ENCODE measurements around the gene GPR87. TPM values are rescaled to one million over a fixed set of nuclear protein-coding genes. Genes with fewer than 3 reads are reported as not detected.

Gene GPR87
- total RNA-seq, 1 donor from 2014 or later, result 16.7 TPM

- Histone ChIP-seq H3K4me3 (ENCODE audit: low read depth, low read length) (no peak overlapping the region), H3K36me3 (ENCODE audit: control insufficient read depth, insufficient read depth, low read length) (no peaks in the 10 kb centered on the region), H3K27me3 (ENCODE audit: control insufficient read depth, insufficient read depth, low read length) (no peaks in the 10 kb centered on the region)
- no peak for TF ChIP-seq CTCF (IDR thresholded peaks at IDR 0.05; ENCODE audit: insufficient read depth, low read length, poor library complexity, severe bottlenecking)
- DNase-seq (ENCODE audit: low read depth), result no peak
Measured at GRCh38 chr3:151303751-151304150, 12.9 kb downstream of the GPR87 start.

GRCh38 chr3:151301787-151302186 is 14.8 kb downstream of the GPR87 start:
- H3K4me3 ChIP-seq (ENCODE audit: low read depth, low read length), result no peak overlapping the region
- H3K27me3 ChIP-seq (ENCODE audit: control insufficient read depth, insufficient read depth, low read length), result no peaks in the 10 kb centered on the region
- TF ChIP-seq CTCF (IDR thresholded peaks at IDR 0.05; ENCODE audit: insufficient read depth, low read length, poor library complexity, severe bottlenecking), result no peak
- H3K36me3 ChIP-seq (ENCODE audit: control insufficient read depth, insufficient read depth, low read length), result no peaks in the 10 kb centered on the region
- no peak for DNase-seq (ENCODE audit: low read depth)

GRCh38 chr3:151300539-151300938 is 16.1 kb downstream of the GPR87 start:
- no peaks in the 10 kb centered on the region for H3K36me3 ChIP-seq (ENCODE audit: control insufficient read depth, insufficient read depth, low read length)
- no peak overlapping the region for H3K4me3 ChIP-seq (ENCODE audit: low read depth, low read length)
- H3K27me3 ChIP-seq (ENCODE audit: control insufficient read depth, insufficient read depth, low read length), result no peaks in the 10 kb centered on the region
- TF ChIP-seq CTCF (IDR thresholded peaks at IDR 0.05; ENCODE audit: insufficient read depth, low read length, poor library complexity, severe bottlenecking), result no peak
- no peak for DNase-seq (ENCODE audit: low read depth)

GRCh38 chr3:151299006-151299405 is 17.6 kb downstream of the GPR87 start:
- Histone ChIP-seq H3K4me3 (ENCODE audit: low read depth, low read length) (no peak overlapping the region), H3K36me3 (ENCODE audit: control insufficient read depth, insufficient read depth, low read length) (no peaks in the 10 kb centered on the region), H3K27me3 (ENCODE audit: control insufficient read depth, insufficient read depth, low read length) (no peaks in the 10 kb centered on the region)
- no peak for DNase-seq (ENCODE audit: low read depth)
- no peak for TF ChIP-seq CTCF (IDR thresholded peaks at IDR 0.05; ENCODE audit: insufficient read depth, low read length, poor library complexity, severe bottlenecking)

- H3K4me3 ChIP-seq (ENCODE audit: low read depth, low read length), result no peak overlapping the region
- no peak for DNase-seq (ENCODE audit: low read depth)
- TF ChIP-seq CTCF (IDR thresholded peaks at IDR 0.05; ENCODE audit: insufficient read depth, low read length, poor library complexity, severe bottlenecking), result no peak
- no peaks in the 10 kb centered on the region for H3K27me3 ChIP-seq (ENCODE audit: control insufficient read depth, insufficient read depth, low read length)
- no peaks in the 10 kb centered on the region for H3K36me3 ChIP-seq (ENCODE audit: control insufficient read depth, insufficient read depth, low read length)
Measured at GRCh38 chr3:151297429-151297828, 19.2 kb downstream of the GPR87 start.

- H3K36me3 ChIP-seq (ENCODE audit: control insufficient read depth, insufficient read depth, low read length), result no peaks in the 10 kb centered on the region
- no peaks in the 10 kb centered on the region for H3K27me3 ChIP-seq (ENCODE audit: control insufficient read depth, insufficient read depth, low read length)
- no peak for DNase-seq (ENCODE audit: low read depth)
- H3K4me3 ChIP-seq (ENCODE audit: low read depth, low read length), result no peak overlapping the region
- no peak for TF ChIP-seq CTCF (IDR thresholded peaks at IDR 0.05; ENCODE audit: insufficient read depth, low read length, poor library complexity, severe bottlenecking)
Measured at GRCh38 chr3:151296226-151296625, 20.4 kb downstream of the GPR87 start.

Measured in kidney epithelial cell (primary cell).